ENCODE measurements around the gene PTGDS.

The PTGDS gene

DNA sequence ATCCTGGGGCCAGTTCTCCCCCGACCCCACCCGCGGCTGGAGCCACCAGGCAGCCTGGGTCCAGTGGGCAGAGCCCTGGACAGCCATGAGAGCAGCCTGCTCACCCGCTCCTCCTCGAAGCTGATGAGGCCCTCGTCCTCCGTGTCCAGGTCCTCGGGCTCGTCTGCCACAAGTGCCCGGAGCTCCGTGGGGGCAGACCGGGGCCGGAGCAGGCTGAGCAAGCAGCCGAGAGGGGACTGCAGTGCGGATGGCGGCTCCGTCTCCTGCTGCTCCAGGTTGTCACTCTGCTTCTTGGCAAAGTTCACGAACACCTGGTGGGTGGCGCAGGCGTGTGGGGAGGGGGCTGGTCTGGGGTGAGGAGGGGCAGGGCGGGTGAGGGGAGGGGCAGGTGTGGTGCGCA, 31.0 kb downstream of the PTGDS start:
- TF ChIP-seq, protein P1, sequence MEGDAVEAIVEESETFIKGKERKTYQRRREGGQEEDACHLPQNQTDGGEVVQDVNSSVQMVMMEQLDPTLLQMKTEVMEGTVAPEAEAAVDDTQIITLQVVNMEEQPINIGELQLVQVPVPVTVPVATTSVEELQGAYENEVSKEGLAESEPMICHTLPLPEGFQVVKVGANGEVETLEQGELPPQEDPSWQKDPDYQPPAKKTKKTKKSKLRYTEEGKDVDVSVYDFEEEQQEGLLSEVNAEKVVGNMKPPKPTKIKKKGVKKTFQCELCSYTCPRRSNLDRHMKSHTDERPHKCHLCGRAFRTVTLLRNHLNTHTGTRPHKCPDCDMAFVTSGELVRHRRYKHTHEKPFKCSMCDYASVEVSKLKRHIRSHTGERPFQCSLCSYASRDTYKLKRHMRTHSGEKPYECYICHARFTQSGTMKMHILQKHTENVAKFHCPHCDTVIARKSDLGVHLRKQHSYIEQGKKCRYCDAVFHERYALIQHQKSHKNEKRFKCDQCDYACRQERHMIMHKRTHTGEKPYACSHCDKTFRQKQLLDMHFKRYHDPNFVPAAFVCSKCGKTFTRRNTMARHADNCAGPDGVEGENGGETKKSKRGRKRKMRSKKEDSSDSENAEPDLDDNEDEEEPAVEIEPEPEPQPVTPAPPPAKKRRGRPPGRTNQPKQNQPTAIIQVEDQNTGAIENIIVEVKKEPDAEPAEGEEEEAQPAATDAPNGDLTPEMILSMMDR (conservative IDR thresholded peaks at IDR 0.05; ENCODE audit: low read depth, low read length) = no peak
- no peak overlapping the region for H3K4me3 ChIP-seq (ENCODE audit: low read depth, low read length)
- no peak for DNase-seq (ENCODE audit: low read depth)

DNA sequence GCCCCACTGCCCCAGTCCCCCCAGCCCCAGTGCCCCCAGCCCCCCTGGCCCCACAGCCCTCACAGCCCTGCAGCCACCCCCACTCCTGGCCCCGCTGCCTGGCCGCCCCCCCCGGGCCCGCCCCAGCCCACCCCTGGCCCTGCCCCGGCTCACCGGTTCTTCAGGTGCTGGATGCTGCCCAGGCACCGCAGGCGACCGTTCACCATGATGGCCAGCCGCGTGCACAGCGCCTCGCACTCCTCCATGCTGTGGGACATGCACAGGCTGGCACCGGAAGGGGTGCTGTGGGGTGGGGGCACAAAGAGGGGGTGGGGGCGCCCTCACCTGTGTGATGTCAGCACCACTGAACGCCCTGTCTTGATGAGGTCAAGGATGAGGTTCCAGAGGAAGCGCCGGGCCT, 31.9 kb downstream of the PTGDS start:
- H3K4me3 ChIP-seq (ENCODE audit: low read depth, low read length) = no peak overlapping the region
- TF ChIP-seq, protein P1 (conservative IDR thresholded peaks at IDR 0.05; ENCODE audit: low read depth, low read length) = no peak
- no peak for DNase-seq (ENCODE audit: low read depth)

DNA sequence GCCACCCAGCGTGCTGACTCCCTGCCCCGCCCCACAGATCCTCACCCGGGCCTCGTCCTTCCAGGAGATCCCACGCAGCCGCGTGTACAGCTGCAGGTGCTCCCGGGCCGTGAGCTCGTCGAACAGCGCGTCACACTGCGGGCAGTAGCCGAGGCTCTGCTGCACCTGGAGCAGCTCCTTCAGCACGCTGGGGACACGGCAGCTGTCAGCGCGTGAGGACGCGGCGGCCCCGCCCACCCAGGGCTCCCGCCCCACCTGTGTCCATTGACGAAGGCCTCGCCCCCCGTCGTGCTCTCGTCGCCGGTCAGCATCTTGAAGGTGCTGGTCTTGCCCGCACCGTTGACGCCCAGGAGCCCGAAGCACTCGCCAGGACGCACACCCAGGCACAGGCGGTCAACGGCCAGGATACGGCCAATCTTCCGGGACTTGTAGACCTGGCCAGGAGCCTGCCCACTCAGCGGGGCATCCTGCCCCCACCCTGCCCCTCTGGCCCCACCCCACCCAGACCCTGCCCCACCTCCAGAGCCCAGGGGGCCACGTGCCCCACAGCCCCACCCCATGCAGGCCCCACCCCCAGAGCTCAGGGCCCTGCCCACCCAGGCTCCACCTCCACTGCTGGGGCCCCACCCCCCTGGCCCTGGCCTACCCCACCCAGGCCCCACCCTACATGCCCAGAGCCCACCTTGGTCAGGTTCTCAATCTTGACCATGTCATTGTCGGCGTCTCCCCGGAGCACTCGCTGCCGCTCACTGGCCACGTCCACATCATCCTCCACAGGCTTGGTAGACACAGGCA, 32.8 kb downstream of the PTGDS start:
- TF ChIP-seq, protein P1 (conservative IDR thresholded peaks at IDR 0.05; ENCODE audit: low read depth, low read length) = no peak
- no peak overlapping the region for H3K4me3 ChIP-seq (ENCODE audit: low read depth, low read length)
- no peak for DNase-seq (ENCODE audit: low read depth)

DNA sequence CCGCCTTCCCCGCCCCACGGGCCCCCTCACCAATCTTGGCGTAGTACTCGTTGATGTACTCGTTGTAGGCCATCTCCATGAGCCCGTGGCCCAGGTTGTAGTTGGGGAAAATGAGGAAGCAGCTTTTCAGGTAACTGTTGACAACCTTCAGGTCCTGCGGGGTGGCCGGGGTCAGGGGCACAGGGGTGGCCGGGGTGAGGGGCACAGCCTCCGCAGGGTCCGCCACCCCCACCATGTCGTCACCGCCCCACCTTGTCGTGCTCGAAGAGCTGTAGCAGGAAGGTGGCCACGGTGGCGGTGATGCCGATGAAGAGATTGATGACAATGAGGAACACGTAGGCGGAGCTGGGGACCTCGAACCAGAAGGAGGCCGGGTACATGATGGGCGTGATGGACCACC, 33.9 kb downstream of the PTGDS start:
- TF ChIP-seq, protein P1 (conservative IDR thresholded peaks at IDR 0.05; ENCODE audit: low read depth, low read length) = no peak
- H3K4me3 ChIP-seq (ENCODE audit: low read depth, low read length) = no peak overlapping the region
- DNase-seq (ENCODE audit: low read depth) = no peak

DNA sequence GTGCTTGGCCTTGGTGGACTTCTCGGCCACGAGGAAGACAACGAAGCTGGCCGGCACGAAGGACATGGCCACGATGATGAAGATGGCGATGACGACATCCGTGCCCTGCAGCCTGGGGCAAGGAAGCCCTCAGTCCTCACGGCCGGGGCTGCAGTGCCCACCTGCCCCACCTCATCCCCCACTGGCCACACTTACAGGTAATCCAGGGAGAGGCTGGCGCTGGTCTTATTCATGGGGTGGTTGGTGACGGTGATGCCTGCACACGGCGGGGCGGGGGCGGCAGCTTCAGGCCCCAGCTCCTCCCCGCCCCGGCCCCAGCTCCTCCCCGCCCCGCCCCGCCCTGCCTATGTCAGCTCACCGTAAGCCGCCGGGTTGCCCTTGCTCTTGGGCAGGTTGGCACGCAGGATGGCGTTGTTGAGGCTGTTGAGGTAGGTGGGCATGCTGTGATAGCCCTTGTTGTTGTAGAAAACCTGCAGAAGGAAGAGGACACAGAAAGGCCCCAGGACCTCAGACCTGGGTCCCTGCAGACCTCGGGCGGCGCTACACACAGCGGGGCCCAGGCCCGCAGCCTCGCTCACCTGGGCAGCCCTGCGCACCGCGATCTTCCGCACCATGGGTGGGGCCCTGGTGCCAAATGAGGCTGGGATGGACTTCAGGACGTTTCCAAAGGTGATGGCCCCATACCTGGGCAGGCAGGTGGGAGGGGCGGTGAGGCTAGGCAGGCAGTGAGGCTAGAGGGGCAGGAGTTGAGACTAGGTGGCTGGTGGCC, 34.8 kb downstream of the PTGDS start:
- no peak overlapping the region for H3K4me3 ChIP-seq (ENCODE audit: low read depth, low read length)
- TF ChIP-seq, protein P1 (conservative IDR thresholded peaks at IDR 0.05; ENCODE audit: low read depth, low read length) = no peak
- DNase-seq (ENCODE audit: low read depth) = no peak

DNA sequence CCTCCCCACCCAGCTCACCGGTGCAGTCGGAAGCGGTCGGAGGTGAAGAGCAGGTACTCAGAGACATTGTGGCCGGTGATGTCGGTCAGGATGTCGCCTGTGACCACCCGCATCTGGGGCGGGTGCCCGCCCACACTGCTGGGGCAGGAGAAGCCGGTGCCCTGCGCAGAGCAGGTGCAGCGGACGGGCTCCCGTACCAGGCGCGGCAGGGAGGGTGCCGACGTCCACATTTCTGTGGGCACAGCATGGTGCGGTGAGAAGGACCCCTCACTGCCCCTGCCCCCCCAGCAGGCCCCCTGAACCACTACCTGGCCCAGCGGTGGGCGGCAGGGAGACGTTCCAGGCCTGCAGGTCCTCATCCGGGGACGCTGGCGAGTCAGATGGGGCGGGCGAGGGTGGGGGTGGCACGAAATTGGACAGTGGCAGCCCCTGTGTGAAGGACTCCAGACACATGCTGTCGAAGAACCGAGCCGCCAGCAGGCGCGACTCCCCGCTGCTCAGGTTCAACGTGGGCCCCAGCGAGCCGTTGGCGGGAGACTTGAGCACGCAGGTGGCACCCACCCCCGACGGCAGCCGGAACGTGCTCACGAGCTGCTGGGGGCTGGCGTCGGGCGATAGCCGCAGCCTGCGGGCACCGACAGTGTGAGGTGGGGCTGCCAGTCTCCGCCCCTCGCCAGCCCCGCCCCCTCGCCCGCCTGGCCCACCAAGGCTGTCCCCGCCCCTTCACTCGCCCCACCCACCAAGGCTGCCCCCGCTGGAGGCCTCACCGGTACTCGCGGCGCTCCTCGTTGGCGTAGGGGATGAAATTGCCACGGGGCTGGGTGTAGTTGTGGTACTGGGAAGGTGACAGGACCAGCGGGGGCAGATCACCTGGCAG, 35.6 kb downstream of the PTGDS start:
- H3K4me3 ChIP-seq (ENCODE audit: low read depth, low read length) = no peak overlapping the region
- no peak for DNase-seq (ENCODE audit: low read depth)
- TF ChIP-seq, protein P1 (conservative IDR thresholded peaks at IDR 0.05; ENCODE audit: low read depth, low read length) = no peak

Measured in choroid plexus epithelial cell (primary cell).